Right ventricle myocardium superior (tissue), 1 donor: ENCODE results near the gene ALDH3A1. TPM values are rescaled to one million over a fixed set of nuclear protein-coding genes. Genes with fewer than 3 reads are reported as not detected.
A peak's percentile ranks its signal among the peaks of the same experiment; 100 is the strongest.

Source experiments
- ATAC-seq: fragments of 200-7000 bp; cut with Tn5 transposase; one replicate; pipeline ENCODE4 v1.9.1; 2020; ENCODE audit warnings: mild to moderate bottlenecking; ENCODE audit not compliant: poor library complexity
- DNase-seq: peaks from one replicate; pipeline ENCODE4 v3.0.0-alpha.2; 2020
- intact Hi-C: fragments of 100-400 bp; cut with DNase I; formaldehyde crosslinking; loops from one replicate; pipeline ENCODE4 v1.11.2; 2022
- total RNA-seq: library from RNA; stranded (reverse); fragmentation: NEBNext Ultra II Directional; extraction: Animal tissue kit (Norgen Biotek cat#: 25700); gene quantifications from one replicate; pipeline ENCODE4 v1.2.1, GENCODE V29; 2021
- donor health status: DM: no; HTN: yes; CAD: no; lungs with severe emphysema.

The ALDH3A1 gene
- total RNA-seq, 1 donor from 2014 or later, result 0.27 TPM

DNA sequence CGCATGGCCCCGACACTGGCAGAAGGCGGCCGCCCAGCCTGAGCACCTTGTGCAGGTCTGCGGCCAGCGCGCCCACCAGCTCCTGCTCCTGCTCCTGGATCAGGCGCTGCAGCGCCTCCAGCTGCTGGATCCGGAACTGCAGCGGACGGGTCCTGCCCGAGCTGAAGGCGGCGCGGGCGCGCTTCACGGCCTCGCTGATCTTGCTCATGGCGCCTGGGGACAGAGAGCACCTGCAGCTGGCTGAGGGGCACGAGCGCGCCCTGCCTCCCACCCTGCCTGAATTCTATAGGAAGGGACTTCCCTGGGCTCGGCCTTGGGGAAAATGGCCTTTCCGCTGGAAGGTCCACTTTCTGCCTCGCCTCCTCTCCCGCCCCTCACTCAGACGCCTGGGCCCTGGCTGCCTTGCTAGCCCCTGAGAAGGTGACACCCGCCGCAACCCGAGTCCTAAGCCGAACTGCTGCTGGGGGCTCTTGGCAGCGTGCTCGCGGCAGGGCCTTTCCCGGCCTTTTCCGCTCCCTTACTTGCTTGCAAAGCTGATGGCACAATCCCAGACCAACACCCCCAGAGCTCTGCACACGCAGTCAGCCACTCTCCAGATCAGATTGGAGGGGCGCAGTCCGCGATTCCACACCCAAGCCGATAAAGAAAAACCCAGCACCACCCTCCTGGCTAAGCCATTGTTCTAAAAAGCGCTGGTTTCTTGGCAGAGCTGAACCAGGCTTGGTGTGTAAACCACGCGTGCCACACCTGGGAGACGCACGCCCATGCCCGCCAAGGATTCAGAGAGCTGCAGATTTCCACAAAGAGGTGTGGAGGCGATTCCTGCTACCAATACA is 3.0 kb downstream of the ALDH3A1 start:
- intact Hi-C loops, result loop anchor here (5.0 kb wide), 1 partner anchor 98 kb away; the partner anchor contains the start of gene ALDH3A2
- ATAC-seq, result peak; percentile 96
- peak; percentile 96 for DNase-seq

DNA sequence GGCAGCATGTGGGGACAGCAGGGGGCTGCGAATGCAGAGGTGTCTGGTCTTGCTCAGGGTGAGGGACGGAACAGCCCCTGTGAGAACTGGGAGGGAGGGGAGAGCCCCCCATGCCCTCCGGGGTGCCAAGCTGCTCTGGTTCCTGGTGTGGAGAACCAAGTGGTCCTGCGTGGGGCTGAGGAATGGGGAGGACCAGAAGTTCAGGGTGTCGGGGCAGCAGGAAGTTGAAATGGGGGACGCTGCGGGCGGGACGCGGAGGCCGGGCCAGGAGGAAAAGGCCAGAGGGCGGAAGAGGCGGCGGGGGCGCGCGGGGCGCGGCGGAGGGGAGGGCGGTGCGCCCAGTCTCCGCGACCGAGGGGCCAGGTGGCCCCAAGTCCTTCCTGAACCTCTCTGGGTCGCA is 3.6 kb downstream of the ALDH3A1 start:
- ATAC-seq (peak; percentile 65), DNase-seq (peak; percentile 66)
- intact Hi-C loops, result no loop called here

DNA sequence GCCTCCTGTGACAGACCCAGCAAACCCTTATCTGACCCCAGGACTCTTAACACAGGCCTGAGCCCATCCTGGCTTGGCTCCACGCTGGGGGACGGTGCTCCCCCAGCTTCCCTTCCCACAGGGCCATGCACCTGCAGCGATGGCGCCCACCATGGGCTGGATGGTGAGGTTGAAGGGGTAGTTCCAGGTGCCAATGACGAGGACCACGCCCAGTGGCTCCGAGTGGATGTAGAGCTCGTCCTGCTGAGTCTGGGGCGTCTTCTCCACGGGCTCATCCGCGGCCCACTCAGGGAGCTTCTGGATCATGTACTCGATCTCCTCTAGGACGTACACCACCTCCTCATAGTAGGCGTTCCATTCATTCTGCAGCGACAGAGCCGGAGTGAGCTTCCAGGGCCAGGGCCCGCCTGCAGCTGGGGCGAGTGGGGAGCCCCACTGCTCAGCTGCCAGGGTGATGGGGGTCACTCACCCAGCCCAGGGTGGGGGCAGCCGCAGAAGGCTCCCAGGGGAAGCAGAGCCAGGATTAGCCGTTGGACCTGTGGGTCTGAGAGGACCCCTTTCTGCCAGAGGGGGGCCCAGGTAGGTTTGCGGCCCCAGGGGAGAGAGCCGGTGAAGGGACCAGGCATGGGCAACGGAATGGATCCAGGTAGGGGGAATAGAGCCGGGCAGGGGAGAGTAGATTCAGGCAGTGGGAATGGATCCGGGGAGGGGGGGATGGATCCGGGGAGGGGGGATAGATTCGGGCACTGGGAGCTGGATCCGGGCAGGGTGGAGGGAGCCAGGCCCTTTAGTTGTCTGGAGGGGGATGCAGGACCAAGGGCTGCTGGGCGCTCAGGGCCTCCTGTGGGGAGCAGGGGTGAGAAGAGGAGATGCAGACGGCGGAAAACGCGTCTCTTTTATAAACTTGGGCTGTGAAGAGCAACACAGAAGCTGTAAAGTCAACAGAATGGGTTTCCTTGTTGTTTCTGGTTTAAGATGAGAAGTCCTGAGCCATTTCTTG is 4.7 kb downstream of the ALDH3A1 start:
- intact Hi-C loops, result no loop called here
- ATAC-seq, result no peak
- no peak for DNase-seq

DNA sequence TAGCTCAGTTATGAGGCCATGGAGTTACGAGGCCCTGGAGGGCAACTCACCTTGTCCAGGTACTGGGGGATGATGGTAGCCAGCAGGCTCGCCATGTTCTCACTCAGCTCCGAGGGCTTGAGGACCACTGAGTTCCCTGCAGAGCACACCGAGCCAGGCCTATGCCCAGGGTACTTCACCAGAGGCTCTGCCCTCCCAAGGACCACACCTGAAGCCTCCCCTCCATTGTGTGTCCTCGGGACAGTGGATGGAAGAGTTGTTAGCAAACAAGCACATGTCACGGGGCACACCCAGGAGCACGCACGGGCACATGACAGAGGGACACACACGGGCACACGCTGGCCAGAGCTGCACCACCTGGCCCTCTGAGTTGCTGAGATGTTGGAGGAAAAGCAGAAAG is 5.6 kb downstream of the ALDH3A1 start:
- intact Hi-C loops, result no loop called here
- no peak for ATAC-seq
- no peak for DNase-seq

DNA sequence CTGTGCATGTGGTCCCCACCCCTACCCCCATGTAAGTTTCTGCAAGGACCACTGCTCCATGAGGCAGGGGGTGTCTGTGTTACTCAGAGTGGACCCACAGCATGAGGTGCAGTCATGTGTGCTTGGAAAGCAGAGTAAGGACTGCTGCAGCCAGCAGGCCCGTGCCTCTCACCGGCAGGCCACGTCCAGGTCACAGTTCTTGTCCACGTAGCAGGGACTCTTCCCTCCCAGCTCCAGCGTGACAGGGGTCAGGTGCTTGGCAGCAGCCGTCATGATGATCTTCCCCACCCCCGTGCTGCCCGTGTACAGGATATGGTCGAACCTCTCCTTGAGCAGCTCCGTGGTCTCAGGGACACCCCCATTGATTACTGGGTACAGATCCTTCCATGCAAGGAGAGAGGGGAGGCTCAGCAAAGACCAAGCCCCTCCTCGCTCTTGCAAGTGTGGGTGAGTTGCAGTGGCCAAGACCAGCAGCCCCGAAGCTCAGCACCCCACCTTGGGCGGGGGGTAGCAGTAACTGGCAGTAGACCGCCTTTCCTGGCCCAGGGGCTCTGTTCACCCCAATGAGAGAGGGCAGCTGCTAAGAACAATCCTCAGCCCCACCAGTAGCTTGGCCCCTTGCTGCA is 6.2 kb downstream of the ALDH3A1 start:
- DNase-seq, result no peak
- intact Hi-C loops, result no loop called here
- ATAC-seq, result no peak

DNA sequence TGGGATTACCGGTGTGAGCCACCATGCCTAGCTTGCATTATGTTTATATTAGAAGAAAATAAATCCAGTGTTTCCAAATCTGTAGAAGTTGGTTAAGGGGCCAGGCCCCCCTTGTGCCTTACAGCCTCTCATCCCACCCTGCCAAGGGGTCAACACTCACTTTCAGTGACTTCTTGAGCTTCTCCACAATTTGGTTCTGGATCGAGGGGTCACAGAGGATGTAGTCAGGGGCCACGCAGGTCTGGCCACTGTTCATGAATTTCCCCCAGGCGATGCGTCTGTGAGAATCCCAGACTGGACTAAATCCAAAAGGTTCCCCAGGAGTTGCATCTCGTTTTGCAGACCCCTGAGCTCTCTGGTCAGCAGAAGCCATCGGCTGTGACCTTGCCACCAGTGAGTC is 7.2 kb downstream of the ALDH3A1 start:
- intact Hi-C loops, result no loop called here
- DNase-seq (no peak), ATAC-seq (no peak)

DNA sequence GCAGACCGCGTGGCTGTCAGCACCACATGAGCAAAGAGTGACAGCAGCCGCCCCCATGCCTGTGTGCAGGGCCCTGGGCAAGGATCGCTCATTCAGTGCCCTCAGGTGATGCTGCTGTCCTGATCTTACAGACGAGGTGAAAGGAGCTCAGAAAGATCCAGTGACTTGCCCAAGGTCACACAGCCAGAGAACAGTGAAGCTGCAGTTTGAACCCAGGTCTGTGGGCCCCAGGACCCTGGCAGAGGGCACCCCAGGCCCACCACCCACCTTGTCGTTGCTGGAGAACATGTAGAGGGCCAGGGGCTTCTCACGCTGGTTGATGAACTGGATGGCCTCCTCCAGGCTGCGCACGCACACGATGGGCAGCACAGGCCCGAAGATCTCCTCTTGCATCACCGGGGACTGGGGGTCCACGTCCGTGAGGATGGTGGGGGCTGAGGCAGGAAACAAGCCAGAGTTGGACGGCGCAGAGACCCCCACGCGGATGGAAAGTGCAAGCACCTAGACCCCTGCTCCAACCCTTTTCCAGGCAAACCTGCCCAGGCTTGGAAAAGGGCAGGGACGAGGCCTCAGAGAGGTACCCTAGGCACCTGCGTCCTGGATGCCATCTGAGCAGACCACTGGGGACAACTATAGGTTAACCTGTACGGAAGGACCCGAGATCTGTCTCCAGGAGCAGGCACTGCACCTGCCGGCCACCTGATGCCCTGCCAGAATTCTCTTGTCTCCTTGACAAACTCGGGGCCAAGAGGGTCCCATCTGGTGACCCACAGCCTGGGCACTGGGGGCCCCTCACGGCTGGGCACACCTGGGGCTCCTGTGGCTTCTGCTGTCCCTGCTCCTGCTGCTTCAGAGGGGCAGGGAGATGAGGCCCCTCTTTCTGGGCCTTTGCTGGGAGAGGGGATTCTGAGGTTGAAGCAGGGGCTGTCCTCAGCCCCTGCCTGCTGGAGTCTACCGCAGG is 8.6 kb downstream of the ALDH3A1 start:
- intact Hi-C loops, result no loop called here
- no peak for DNase-seq

DNA sequence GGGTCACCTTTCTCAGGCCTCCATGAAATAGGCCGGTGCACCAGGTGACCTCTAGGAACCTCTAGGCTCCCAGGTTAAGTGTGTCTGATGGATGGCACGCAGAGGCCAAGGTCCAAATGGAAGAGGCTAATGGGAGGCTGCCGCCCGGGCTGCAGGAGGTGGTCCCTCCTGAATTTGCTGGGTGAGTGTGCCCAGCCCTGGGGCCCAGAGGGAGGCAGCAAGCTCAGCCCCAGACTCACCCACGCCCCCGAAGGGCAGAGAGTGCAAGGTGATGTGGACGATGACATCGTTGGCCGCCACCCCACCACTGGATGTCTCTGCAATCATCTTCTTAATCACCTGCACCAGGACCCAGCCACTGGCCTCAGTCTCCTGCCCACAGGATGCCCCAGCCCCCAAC is 9.3 kb downstream of the ALDH3A1 start:
- ATAC-seq, result no peak
- intact Hi-C loops, result no loop called here
- DNase-seq, result no peak

More for the DNA sequence above, 8.6 kb downstream of the ALDH3A1 start:
- ATAC-seq, result no peak

DNA sequence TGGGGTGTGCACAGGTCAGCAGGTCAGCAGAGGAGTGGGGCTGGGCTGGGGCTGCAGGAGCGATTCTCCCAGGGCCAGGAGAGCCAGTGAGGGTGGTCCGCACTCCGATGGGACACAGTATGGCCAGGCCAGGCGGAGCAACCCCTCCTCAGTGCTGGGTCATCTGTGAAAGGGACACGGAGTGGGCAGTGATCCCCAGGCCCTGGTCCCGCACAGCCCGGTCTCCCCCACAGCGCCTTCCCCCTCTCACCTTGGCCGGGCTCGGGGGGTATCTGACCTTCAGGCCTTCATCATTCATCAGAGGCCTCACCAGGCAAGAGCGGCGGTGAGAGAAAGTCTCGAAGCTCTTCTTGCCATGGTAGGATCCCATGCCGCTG is 10.0 kb downstream of the ALDH3A1 start:
- intact Hi-C loops, result no loop called here
- no peak for ATAC-seq
- DNase-seq, result no peak

DNA sequence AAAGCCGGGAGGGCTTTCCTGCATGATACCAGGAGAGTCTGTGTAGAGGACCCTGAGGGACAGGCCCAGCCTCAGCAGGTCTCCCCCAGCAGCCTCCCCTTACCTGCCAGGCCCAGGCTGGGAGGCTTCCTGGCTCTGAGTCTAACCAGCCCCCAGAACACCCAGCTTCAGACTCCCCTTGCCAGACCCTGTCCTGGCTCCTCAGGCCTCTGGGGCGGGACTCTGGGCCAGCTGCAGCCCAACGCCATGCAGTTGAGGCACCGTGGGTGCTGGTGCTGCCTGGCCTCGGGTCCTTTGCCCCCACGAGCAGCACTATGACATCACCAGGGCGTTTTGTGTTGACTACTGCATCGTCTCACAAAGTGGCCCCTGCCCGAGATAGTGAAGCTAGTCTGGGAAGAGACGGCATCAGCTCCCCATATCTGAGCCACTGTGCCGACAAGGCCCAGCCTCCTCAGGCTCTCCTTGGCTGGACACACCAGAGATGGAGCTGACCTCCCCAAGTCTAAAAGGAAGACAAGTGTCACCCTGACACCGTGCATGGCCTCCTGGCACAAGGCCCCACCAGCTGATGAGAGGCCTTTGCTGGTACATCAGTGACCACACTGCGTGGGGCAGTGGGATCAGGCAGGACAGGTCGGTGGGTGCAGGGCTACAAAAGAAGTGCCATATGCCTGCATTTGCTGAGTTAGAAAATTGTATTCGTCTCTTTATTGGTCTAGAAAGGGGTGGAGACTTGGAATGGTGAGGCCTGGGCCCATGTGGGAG is 10.6 kb downstream of the ALDH3A1 start:
- no peak for DNase-seq
- no peak for ATAC-seq
- intact Hi-C loops, result no loop called here

DNA sequence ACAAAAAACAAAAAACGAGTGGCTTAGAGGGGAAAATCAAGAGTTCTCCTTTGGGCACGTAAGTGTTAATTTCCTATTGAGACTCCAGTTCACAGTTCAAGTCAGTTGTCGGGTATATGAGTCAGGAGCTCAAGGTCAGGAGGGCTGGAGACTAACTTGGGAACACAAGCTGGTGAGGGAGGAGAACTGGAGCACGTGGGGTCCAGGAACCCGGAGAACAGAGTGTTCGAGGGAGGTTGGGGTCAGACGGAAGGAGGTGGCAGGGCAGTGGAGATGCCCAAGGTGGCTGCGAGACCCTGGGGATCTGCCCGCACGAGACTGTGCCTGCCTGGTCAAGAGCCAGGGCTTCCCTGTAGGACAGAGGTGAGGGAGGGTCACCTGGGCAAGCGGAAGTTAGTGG is 12.0 kb downstream of the ALDH3A1 start:
- ATAC-seq (no peak), DNase-seq (no peak)
- intact Hi-C loops, result no loop called here

DNA sequence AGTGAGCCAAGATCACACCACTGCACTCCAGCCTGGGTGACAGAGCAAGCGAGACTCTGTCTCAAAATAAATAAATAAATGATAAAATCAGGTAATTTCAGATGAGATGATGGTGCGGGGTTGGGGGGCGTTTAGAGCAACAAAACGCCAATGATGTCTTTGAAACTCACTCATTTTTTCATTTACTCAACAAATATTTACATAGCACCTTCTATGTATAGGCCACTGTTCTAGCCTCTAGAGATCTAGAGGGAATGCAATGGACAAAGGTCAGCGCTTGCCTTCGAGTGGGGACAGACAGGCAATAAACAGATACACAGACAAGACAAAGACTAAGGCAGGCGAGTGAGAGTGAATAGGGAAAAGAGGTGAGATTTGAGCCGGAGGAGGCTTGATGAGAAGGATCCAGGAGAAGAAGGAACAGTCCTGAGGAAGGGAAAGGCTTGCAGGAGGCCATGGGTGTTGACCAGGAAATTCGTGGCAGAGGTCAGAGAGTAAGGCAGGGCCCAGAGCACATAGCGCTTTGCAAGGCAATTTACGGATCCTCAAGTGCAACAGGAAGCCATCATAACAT is 14.1 kb downstream of the ALDH3A1 start:
- DNase-seq (no peak), ATAC-seq (no peak)
- intact Hi-C loops, result no loop called here

DNA sequence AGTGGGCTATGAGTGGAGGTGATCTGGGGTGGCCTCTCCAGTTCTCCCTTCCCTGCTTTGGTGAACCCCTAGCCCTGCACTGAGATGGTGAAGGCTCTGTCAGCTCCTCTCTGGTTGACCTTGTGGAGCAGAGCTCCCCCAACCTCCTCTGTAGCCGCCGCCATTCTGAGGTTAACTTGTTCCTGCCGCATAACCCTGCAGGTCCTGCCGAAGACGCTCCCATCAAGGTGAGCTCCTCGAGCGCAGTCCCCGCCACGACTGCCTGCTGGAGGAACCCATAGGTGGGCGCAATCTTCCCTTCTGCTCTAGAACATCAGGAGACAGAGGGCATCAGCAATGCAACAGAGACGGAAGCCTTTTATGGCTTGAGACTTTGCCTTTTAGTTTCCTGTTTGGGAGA is 16.5 kb downstream of the ALDH3A1 start:
- DNase-seq (no peak), ATAC-seq (no peak)
- intact Hi-C loops, result no loop called here

DNA sequence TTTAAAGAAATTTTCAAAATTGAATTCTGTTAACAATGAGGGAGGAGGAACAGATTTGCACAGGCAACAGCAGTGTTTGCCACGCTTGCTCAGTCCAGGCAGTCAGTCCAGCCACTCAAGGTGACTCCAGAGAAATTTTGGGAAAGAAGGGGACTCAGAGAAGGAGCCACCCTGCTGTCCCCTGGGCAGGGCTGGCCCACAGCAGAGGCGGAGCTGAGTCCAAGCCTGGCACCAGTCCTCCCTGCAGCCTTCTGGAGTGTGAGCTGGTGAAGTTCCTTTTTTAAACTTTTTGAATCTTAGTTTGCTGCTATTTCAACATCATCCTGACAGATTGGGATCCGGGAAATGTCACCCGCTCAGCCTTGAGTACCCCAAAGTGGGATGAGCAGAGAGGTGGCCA is 17.3 kb downstream of the ALDH3A1 start:
- ATAC-seq (no peak), DNase-seq (no peak)
- intact Hi-C loops, result no loop called here

DNA sequence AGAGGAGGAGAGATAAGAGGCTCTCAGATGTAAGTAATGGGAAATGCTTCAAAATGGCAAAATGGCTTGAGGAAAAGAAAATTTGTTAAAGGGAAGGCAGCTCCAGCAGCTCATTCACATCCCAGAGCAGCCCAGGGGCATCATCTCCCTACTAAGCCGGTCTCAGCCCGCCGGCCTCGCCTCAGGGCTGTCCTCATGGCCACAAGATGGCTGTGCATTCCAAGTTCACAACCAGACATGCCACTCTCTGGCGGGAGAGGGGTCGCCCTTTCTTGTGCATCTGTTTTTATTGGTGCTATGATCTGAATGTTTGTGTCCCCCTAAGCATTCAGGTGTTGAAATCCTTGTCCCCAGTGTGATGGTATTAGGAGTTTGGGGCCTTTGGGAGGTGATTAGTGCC is 18.2 kb downstream of the ALDH3A1 start:
- no peak for ATAC-seq
- no peak for DNase-seq
- intact Hi-C loops, result no loop called here

DNA sequence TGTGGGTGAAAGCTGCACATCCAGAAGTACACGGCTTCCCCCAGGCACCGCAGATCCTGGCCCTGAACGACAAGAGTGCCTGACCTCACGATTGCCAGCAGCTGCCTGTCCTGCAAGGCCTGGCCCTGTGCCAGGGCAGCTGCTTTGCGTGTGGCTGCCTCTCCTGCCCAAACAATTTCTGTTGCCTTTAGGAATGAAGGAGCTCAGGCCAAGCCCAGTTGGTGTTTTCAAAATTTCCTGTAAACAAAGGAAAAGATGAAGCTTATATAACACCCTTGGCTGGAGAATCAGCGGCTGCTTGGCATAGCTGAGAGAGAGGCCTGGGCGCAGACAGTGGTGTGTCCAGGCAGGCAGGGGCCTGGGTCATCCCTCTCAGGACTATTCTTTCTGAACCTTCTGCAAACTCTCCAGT is 20.0 kb downstream of the ALDH3A1 start:
- intact Hi-C loops, result no loop called here
- DNase-seq (peak; percentile 95), ATAC-seq (peak; percentile 87)

DNA sequence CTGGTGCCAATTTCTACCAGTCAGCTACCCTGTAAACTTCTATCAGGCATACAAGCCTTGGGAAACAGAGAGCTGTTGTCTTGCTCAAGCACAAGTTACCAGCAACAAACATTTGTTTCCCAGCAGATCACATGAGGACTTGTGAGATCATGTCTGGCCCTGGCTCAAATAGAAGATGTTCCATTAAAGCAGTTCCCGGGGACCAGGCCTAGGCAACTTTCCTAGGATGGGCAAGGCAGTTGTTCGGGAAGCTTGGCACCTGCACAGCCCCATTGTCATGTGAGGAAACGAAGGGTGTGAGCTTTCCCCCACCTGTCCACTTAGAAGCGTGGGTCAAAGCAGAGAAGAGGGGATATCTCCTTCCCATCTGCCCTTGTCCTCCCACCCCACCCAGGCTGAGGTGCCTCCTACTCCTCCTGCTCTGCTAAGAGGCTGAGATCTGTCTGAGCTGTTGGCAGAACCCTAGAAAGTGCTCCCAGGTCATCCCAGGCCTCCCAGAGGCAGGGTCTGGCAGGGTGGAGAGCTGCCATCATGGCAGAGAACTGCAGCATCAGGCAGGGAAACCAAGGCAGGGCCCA is 20.5 kb downstream of the ALDH3A1 start:
- intact Hi-C loops, result no loop called here
- DNase-seq (peak; percentile 69), ATAC-seq (peak; percentile 82)
